ENCODE data around the gene PHTF1.

PHTF1 gene

DNA sequence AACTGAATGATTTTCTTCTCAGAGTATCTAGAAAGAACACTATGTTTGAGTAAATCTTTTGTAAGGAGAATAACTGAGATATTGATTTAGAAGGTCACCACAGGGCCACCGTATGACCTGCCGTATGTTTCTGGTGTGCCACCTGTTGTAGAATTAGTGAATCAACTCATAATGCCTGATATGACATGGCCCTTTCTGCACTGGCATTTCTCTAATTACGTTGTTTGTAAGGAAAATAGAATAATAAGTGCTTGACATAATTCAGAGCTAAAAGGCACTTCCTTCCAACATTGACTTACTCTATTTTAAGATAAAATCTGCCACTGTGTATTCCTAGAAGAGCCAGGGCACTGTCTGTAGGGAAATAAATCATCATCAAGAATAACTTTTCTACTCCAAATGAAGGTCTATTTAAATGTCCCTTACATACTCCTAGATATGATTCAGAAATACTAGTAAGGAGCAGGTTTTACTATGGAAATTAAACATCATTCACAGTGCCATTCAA, 101.7 kb downstream of the PHTF1 start:
- DNase-seq (ENCODE audit: extremely low spot score): no peak
- ChIA-PET CTCF (no interaction called here), POLR2A (no interaction called here)
- TF ChIP-seq FOXM1 (IDR thresholded peaks at IDR 0.05; ENCODE audit: borderline replicate concordance) (no peak), CTBP1 (IDR thresholded peaks at IDR 0.05; ENCODE audit: borderline replicate concordance) (no peak), FOXK2 (IDR thresholded peaks at IDR 0.05) (no peak), BHLHE40 (IDR thresholded peaks at IDR 0.05; ENCODE audit: borderline replicate concordance) (no peak), LEF1 (IDR thresholded peaks at IDR 0.05; ENCODE audit: borderline replicate concordance) (no peak), ELF4 (IDR thresholded peaks at IDR 0.05) (no peak), ZNF384 (IDR thresholded peaks at IDR 0.05) (no peak), ARNT (IDR thresholded peaks at IDR 0.05) (no peak), SUZ12 (IDR thresholded peaks at IDR 0.05) (no peak)
- TF ChIP-seq, protein P1, sequence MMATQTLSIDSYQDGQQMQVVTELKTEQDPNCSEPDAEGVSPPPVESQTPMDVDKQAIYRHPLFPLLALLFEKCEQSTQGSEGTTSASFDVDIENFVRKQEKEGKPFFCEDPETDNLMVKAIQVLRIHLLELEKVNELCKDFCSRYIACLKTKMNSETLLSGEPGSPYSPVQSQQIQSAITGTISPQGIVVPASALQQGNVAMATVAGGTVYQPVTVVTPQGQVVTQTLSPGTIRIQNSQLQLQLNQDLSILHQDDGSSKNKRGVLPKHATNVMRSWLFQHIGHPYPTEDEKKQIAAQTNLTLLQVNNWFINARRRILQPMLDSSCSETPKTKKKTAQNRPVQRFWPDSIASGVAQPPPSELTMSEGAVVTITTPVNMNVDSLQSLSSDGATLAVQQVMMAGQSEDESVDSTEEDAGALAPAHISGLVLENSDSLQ (IDR thresholded peaks at IDR 0.05): no peak

DNA sequence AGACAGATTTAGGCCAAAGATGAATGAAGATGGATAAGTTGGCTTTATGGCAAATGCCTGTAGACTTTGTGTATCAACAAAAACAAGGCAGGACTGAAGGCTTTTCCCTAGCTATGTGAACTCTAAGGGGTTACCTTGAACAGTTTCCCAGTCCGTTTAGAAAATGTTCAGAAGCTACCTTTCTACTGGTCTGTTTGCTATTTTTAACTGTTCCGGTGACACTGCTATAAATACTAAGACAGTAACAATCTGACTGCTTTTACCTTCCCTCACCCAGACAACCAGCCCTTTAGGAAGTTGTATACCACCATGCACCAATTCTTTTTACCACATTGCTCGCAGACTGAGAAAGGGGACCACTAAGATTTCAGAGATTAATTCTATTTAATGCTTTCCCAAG, 102.2 kb downstream of the PHTF1 start:
- ChIA-PET CTCF (no interaction called here), POLR2A (no interaction called here)
- DNase-seq (ENCODE audit: extremely low spot score): no peak
- TF ChIP-seq FOXA1 (IDR thresholded peaks at IDR 0.05) (no peak), SUZ12 (IDR thresholded peaks at IDR 0.05) (no peak), ARNT (IDR thresholded peaks at IDR 0.05) (no peak), FOXK2 (IDR thresholded peaks at IDR 0.05) (no peak)

DNA sequence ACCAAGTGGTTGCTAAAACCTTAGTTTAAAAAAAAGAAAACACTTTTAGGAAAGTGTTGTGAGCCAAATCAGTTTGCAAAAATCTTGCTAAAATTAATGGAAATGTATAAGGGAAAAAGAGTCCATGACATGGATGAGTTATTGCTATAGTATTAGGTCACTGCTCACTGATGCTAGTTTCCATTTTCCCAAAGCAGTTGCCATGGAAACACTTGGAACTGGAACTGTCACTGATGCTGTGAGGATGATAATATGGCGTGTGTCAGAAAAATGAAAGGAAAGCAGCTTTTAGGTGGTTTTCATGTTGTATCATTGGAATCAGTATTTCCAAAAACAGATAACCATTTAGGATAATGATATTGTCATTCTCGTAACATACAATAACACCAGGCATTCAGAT, 104.4 kb downstream of the PHTF1 start:
- CTCF ChIA-PET: no interaction called here
- no peak for DNase-seq (ENCODE audit: extremely low spot score)
- no peak for TF ChIP-seq ARNT (IDR thresholded peaks at IDR 0.05)
- POLR2A ChIA-PET: no interaction called here

DNA sequence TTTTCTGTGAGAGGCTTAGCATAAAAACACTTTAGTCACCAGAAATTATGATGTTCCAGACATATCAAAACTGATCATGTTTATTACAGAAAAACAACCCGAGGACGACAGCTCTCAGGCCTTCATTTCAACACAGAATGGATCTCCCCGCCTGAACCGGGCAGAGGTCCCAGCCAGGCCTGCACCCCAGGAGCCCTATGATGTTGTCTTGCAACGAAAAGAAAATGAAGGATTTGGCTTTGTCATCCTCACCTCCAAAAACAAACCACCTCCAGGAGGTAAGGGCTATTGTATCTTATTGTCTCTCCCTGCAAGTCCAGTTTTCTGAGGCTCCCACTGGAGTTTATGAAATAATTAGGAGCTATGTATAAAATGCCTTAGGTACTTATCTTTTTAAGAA, 105.5 kb downstream of the PHTF1 start:
- no peak for TF ChIP-seq NFRKB (IDR thresholded peaks at IDR 0.05)
- ChIA-PET CTCF (no interaction called here), POLR2A (no interaction called here)
- DNase-seq (ENCODE audit: extremely low spot score): no peak

DNA sequence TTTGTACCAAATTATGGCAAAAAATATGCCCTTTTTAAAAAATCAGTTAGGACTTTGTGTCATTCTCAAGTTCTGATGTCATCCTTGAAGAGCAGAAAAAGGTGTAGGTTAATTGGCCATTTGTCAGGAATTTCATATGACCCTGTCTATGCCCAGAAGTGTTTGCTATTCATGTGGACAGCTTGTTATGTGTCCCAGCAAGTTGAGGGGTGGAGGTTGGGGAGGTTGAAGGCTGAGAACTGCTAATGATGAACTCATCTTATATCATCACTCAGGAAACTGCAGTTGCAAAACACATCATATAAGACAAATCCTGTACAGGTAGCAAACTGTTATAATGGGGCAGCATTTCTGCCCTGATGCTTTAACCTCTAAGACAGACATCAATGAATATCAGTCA, 106.5 kb downstream of the PHTF1 start:
- CTCF ChIA-PET: no interaction called here
- no peak for TF ChIP-seq LEF1 (IDR thresholded peaks at IDR 0.05; ENCODE audit: borderline replicate concordance)
- no peak for TF ChIP-seq ARNT (IDR thresholded peaks at IDR 0.05)
- no peak for TF ChIP-seq ELF4 (IDR thresholded peaks at IDR 0.05)
- TF ChIP-seq CTBP1 (IDR thresholded peaks at IDR 0.05; ENCODE audit: borderline replicate concordance): no peak
- no peak for TF ChIP-seq FOXK2 (IDR thresholded peaks at IDR 0.05)
- TF ChIP-seq HDGF (IDR thresholded peaks at IDR 0.05; ENCODE audit: borderline replicate concordance): no peak
- no peak for TF ChIP-seq SP1 (IDR thresholded peaks at IDR 0.05)
- TF ChIP-seq FOXM1 (IDR thresholded peaks at IDR 0.05; ENCODE audit: borderline replicate concordance): no peak
- TF ChIP-seq FOXA1 (IDR thresholded peaks at IDR 0.05): no peak
- no peak for TF ChIP-seq BHLHE40 (IDR thresholded peaks at IDR 0.05; ENCODE audit: borderline replicate concordance)
- POLR2A ChIA-PET: no interaction called here
- no peak for DNase-seq (ENCODE audit: extremely low spot score)

DNA sequence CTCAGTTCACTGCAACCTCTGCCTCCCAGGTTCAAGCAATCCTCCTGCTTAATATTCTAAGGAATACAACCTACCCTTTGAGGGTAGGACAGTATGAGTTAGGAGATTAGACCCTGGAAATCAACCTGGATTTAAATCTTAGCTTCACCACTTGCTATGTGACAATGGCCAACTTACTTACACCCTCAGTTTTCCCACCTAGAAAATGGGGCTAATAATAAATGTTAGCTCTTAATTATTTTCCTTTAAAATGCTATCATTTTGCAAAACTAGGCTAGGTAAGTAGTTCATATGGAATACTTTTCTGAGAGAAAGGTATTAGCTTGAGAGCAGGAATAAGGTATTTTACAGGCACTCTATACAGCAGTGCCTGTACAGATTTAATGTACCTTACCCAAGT, 110.8 kb downstream of the PHTF1 start:
- ChIA-PET POLR2A (no interaction called here), CTCF (no interaction called here)
- TF ChIP-seq SUZ12 (IDR thresholded peaks at IDR 0.05): no peak
- TF ChIP-seq FOXA1 (IDR thresholded peaks at IDR 0.05): no peak
- TF ChIP-seq ELF4 (IDR thresholded peaks at IDR 0.05): no peak
- TF ChIP-seq, protein P1 (IDR thresholded peaks at IDR 0.05): no peak
- no peak for TF ChIP-seq TARDBP (IDR thresholded peaks at IDR 0.05)
- TF ChIP-seq BHLHE40 (IDR thresholded peaks at IDR 0.05; ENCODE audit: borderline replicate concordance): no peak
- no peak for TF ChIP-seq HDGF (IDR thresholded peaks at IDR 0.05; ENCODE audit: borderline replicate concordance)
- TF ChIP-seq LEF1 (IDR thresholded peaks at IDR 0.05; ENCODE audit: borderline replicate concordance): no peak
- TF ChIP-seq SP1 (IDR thresholded peaks at IDR 0.05): no peak
- no peak for TF ChIP-seq NFRKB (IDR thresholded peaks at IDR 0.05)
- TF ChIP-seq L3MBTL2 (conservative IDR thresholded peaks at IDR 0.05): no peak
- no peak for TF ChIP-seq ZNF384 (IDR thresholded peaks at IDR 0.05)
- no peak for TF ChIP-seq FOXK2 (IDR thresholded peaks at IDR 0.05)
- no peak for TF ChIP-seq CTBP1 (IDR thresholded peaks at IDR 0.05; ENCODE audit: borderline replicate concordance)
- TF ChIP-seq FOXM1 (IDR thresholded peaks at IDR 0.05; ENCODE audit: borderline replicate concordance): no peak
- DNase-seq (ENCODE audit: extremely low spot score): no peak

DNA sequence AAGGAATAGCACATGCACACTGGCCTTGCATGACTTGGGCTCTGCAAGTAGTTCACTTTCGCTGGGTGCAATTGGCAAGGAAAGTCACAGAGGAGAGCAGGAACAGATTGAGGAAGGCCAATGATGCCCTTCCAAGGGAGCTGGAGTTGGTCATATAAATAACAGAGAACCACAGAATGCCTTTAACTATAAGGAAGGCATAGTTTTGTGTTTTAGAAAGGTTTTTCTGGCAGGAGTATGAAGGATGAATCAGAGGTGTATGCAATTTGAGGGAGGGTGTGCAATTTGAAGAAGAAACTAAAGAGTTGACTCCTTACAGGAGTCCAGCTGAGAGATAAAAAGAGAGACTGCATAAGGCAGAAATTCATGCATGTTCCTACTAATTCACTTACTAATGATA, 112.1 kb downstream of the PHTF1 start:
- TF ChIP-seq NFRKB (IDR thresholded peaks at IDR 0.05) (no peak), HDGF (IDR thresholded peaks at IDR 0.05; ENCODE audit: borderline replicate concordance) (no peak), SP1 (IDR thresholded peaks at IDR 0.05) (no peak), TARDBP (IDR thresholded peaks at IDR 0.05) (no peak)
- CTCF ChIA-PET: no interaction called here
- POLR2A ChIA-PET: no interaction called here
- no peak for DNase-seq (ENCODE audit: extremely low spot score)

Measured in HEK293T (cell line).